BLaER1 (cell line): ENCODE data around the gene TCP11L1.
A peak's percentile ranks its signal among the peaks of the same experiment; 100 is the strongest.
"Not testable (repeated sequence)": the region's sequence is repeated elsewhere in the genome, so short reads cannot be mapped to it uniquely, and the experiment has no call there.

Experiments used
- H3K27ac ChIP-seq: shearing (Covaris generic); formaldehyde crosslinking; 2 replicates; pipeline ENCODE4 v1.8.1; 2022
- H3K27me3 ChIP-seq: shearing (Covaris generic); formaldehyde crosslinking; 2 replicates; pipeline ENCODE4 v1.8.1; 2022
- H3K36me3 ChIP-seq: shearing (Covaris generic); formaldehyde crosslinking; 2 replicates; pipeline ENCODE4 v1.8.1; 2022
- H3K4me1 ChIP-seq: shearing (Covaris generic); formaldehyde crosslinking; 2 replicates; pipeline ENCODE4 v1.8.1; 2022
- H3K4me2 ChIP-seq: shearing (Covaris generic); formaldehyde crosslinking; 2 replicates; pipeline ENCODE4 v1.8.1; 2022
- H3K4me3 ChIP-seq: shearing (Covaris generic); formaldehyde crosslinking; 2 replicates; pipeline ENCODE4 v1.8.1; 2022
- H3K9ac ChIP-seq: shearing (Covaris generic); formaldehyde crosslinking; 2 replicates; pipeline ENCODE4 v1.8.1; 2022
- H3K9me3 ChIP-seq: shearing (Covaris generic); formaldehyde crosslinking; 2 replicates; pipeline ENCODE4 v1.8.1; 2022
- H4K20me1 ChIP-seq: shearing (Covaris generic); formaldehyde crosslinking; 2 replicates; pipeline ENCODE4 v1.8.1; 2022
- Cebpa-rat ChIP-seq: shearing (Covaris generic); IDR thresholded peaks from 2 replicates; pipeline ENCODE4 v1.8.1; 2022

Gene TCP11L1

GRCh38 chr11:33027846-33028536 lies 11.4 kb upstream of the TCP11L1 start:
- H4K20me1 ChIP-seq = no peaks in the 10 kb centered on the region
- no peaks in the 10 kb centered on the region for H3K36me3 ChIP-seq
- no peak overlapping the region for H3K9ac ChIP-seq
- no peak overlapping the region for H3K4me3 ChIP-seq
- no peak for TF ChIP-seq Cebpa-rat
- no peaks in the 10 kb centered on the region for H3K27me3 ChIP-seq
- no peak overlapping the region for H3K4me2 ChIP-seq
- H3K4me1 ChIP-seq = no peaks in the 10 kb centered on the region
- H3K27ac ChIP-seq = no peak overlapping the region
- no peaks in the 10 kb centered on the region for H3K9me3 ChIP-seq

GRCh38 chr11:33028537-33028914 lies 10.8 kb upstream of the TCP11L1 start:
- no peak for TF ChIP-seq Cebpa-rat

DNA sequence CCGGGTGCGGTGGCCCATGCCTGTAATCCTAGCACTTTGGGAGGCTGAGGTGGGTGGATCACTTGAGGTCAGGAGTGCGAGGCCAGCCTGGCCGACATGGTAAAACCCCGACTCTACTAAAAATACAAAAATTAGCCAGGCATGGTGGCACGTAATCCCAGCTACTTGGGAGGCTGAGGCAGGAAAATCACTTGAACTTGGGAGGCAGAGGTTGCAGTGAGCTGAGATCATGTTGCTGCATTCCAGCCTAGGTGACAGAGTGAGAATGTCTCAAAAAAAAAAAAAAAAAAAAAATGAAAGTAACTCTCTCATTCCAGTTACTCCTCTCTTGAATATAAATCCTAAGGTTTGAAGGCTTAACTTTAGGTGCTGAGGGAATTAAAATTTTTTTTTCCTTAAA lies 10.2 kb upstream of the TCP11L1 start:
- not testable (repeated sequence) for H4K20me1 ChIP-seq, H3K27me3 ChIP-seq, H3K4me2 ChIP-seq, H3K36me3 ChIP-seq, H3K4me1 ChIP-seq, H3K9ac ChIP-seq, H3K4me3 ChIP-seq, H3K27ac ChIP-seq, H3K9me3 ChIP-seq

More at GRCh38 chr11:33028537-33028914, 10.8 kb upstream of the TCP11L1 start:
- Histone ChIP-seq H3K9me3 (no peaks in the 10 kb centered on the region), H3K4me1 (no peaks in the 10 kb centered on the region), H3K27me3 (no peaks in the 10 kb centered on the region), H3K4me2 (no peak overlapping the region), H3K4me3 (no peak overlapping the region), H3K27ac (no peak overlapping the region), H4K20me1 (no peaks in the 10 kb centered on the region), H3K36me3 (no peaks in the 10 kb centered on the region), H3K9ac (no peak overlapping the region)

DNA sequence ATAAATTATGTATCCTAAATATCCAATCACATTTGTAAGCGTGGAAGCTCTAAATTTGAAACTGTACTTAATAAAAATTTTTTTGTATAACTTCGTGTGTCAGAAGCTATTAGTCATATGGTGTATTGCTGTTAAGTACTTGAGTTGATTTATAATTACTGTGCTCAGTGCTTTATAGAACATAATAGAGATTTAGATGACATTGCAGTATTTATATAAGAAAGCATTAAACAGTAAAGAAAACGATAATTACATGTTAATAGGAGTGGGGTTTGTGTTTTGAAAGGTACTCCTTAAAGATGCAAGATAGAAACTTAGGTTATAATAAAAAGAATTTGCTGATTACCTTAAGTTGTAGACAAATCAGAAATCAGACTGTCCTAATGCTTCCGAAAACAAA lies 5.9 kb upstream of the TCP11L1 start:
- Histone ChIP-seq H3K27ac (no peak overlapping the region), H3K36me3 (no peaks in the 10 kb centered on the region), H3K4me3 (no peak overlapping the region), H3K9me3 (no peaks in the 10 kb centered on the region), H3K4me2 (no peak overlapping the region), H4K20me1 (no peaks in the 10 kb centered on the region), H3K4me1 (peaks cover 1% of the 10 kb centered on the region; the same call in 1 of the 2 replicates), H3K27me3 (no peaks in the 10 kb centered on the region), H3K9ac (no peak overlapping the region)
- TF ChIP-seq Cebpa-rat = no peak

- H3K4me3 ChIP-seq = no peak overlapping the region
- H3K27me3 ChIP-seq = no peaks in the 10 kb centered on the region
- H3K9me3 ChIP-seq = no peaks in the 10 kb centered on the region
- H3K9ac ChIP-seq = no peak overlapping the region
- H4K20me1 ChIP-seq = no peaks in the 10 kb centered on the region
- peaks cover 5% of the 10 kb centered on the region for H3K4me1 ChIP-seq
- H3K36me3 ChIP-seq = no peaks in the 10 kb centered on the region
- H3K27ac ChIP-seq = no peak overlapping the region
- no peak for TF ChIP-seq Cebpa-rat
- no peak overlapping the region for H3K4me2 ChIP-seq
Observed at GRCh38 chr11:33035011-33035410, 4.4 kb upstream of the TCP11L1 start.

GRCh38 chr11:33040033-33040861 lies 875 bp downstream of the TCP11L1 start:
- Histone ChIP-seq H3K9ac (peak overlapping the region; percentile 98), H4K20me1 (no peaks in the 10 kb centered on the region), H3K4me3 (peak overlapping the region; percentile 99), H3K27ac (peak overlapping the region; percentile 98), H3K9me3 (peaks cover 7% of the 10 kb centered on the region; the same call in 1 of the 2 replicates), H3K4me1 (peaks cover 20% of the 10 kb centered on the region), H3K36me3 (peaks cover 24% of the 10 kb centered on the region), H3K4me2 (peak overlapping the region; percentile 94), H3K27me3 (no peaks in the 10 kb centered on the region)
- no peak for TF ChIP-seq Cebpa-rat

DNA sequence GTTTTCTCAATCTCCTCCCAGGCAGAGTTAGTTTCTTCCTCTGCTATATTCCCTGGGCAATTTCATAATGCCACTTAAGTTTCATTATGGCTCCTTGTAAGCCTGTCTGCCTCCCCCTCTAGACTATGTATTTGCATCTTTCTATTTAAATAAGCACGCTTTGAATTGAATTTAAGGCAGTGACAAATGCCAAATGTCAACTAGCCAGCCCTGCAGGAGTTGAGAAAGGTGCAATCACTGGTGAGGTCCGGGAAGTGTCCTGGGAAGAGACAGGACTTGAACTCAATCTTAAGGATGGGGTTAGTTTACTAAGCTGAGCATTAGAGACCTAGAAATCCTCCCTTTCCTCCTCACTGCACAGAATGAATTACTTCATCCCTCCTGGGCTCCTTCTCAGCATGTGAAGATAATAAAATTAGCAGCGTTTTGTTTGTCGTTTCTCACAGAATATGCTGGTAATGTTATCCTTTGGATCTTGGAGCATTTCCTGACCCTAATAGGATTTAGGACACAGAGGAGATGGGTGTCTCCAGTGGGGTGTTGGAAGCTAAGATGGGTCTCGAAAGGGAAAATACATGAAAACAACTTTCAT lies 1.6 kb downstream of the TCP11L1 start:
- Histone ChIP-seq H3K4me2 (peak overlapping the region; percentile 94), H3K4me3 (peak overlapping the region; percentile 99; the same call in 1 of the 2 replicates), H3K9me3 (peaks cover 12% of the 10 kb centered on the region; the same call in 1 of the 2 replicates), H3K9ac (peak overlapping the region; percentile 98; the same call in 1 of the 2 replicates), H4K20me1 (no peaks in the 10 kb centered on the region), H3K36me3 (peaks cover 31% of the 10 kb centered on the region), H3K4me1 (peaks cover 20% of the 10 kb centered on the region), H3K27ac (no peak overlapping the region), H3K27me3 (no peaks in the 10 kb centered on the region)
- no peak for TF ChIP-seq Cebpa-rat

GRCh38 chr11:33043221-33043830 lies 4.0 kb downstream of the TCP11L1 start:
- no peak overlapping the region for H3K4me3 ChIP-seq
- no peaks in the 10 kb centered on the region for H4K20me1 ChIP-seq
- H3K36me3 ChIP-seq = peaks cover 53% of the 10 kb centered on the region
- H3K27me3 ChIP-seq = no peaks in the 10 kb centered on the region
- H3K4me2 ChIP-seq = no peak overlapping the region
- no peak for TF ChIP-seq Cebpa-rat
- H3K9me3 ChIP-seq = peaks cover 12% of the 10 kb centered on the region; the same call in 1 of the 2 replicates
- no peak overlapping the region for H3K9ac ChIP-seq
- no peak overlapping the region for H3K27ac ChIP-seq
- peaks cover 20% of the 10 kb centered on the region for H3K4me1 ChIP-seq

GRCh38 chr11:33044285-33044756 lies 4.9 kb downstream of the TCP11L1 start:
- Histone ChIP-seq H3K4me1 (peaks cover 16% of the 10 kb centered on the region), H3K9me3 (peaks cover 12% of the 10 kb centered on the region; the same call in 1 of the 2 replicates), H3K27me3 (no peaks in the 10 kb centered on the region), H3K4me3 (no peak overlapping the region), H3K9ac (no peak overlapping the region), H3K27ac (no peak overlapping the region), H4K20me1 (no peaks in the 10 kb centered on the region), H3K36me3 (peaks cover 58% of the 10 kb centered on the region), H3K4me2 (no peak overlapping the region)
- no peak for TF ChIP-seq Cebpa-rat
